A549 (cell line): ENCODE results near the gene TMEM126A. TPM values are rescaled to one million over a fixed set of nuclear protein-coding genes. Genes with fewer than 3 reads are reported as not detected.

Source experiments
- ATAC-seq, 2 experiments: fragments of 200-7000 bp in 1 of 2; fragments of >200 bp in 1 of 2; cut with Nextera tagmentation in 1 of 2; cut with Tn5 transposase in 1 of 2; 3 replicates each; pipeline versions ENCODE4 v1.8.0 to v1.9.1; 2018 to 2020; ENCODE audit warnings: mild to moderate bottlenecking in 1 of 2, moderate library complexity in 1 of 2
- CTCF ChIA-PET: fragments of 300-600 bp; sonication (Branson Sonifier 250); formaldehyde crosslinking; extraction: SDS; loops from one replicate; lab custom pipeline; 2021; ENCODE audit warnings: antibody characterized with exemption, inconsistent platforms; lab: Yijun Ruan, JAX
- POLR2A ChIA-PET: fragments of 350-600 bp; formaldehyde crosslinking; extraction: SDS; loops from one replicate; lab custom pipeline; 2021; ENCODE audit warnings: antibody characterized with exemption, inconsistent platforms; lab: Yijun Ruan, JAX
- DNase-seq, 2 experiments: peaks; one replicate each; pipeline versions ENCODE4 v3.0.0 to v3.0.0-alpha.2; 2011 to 2016; ENCODE audit warnings: low read depth in 1 of 2, low spot score in 1 of 2
- FAIRE-seq: peaks from 2 replicates; lab custom pipeline; 2011; peaks lifted over from hg19 to GRCh38; lab: Jason Lieb, UNC
- H3K27ac ChIP-seq, 2 experiments: fragments of >200 bp; sonication (Bioruptor Twin); formaldehyde crosslinking; 3 replicates each; pipeline ENCODE4 v1.5.1; 2016 to 2017
- H3K4me1 ChIP-seq: fragments of >200 bp; sonication (Bioruptor Twin); formaldehyde crosslinking; 3 replicates; pipeline ENCODE4 v1.6.1; 2016
- H3K4me2 ChIP-seq: fragments of >200 bp; sonication (Bioruptor Twin); formaldehyde crosslinking; 3 replicates; pipeline ENCODE4 v1.6.1; 2016
- H3K4me3 ChIP-seq: fragments of >200 bp; sonication (Bioruptor Twin); formaldehyde crosslinking; 3 replicates; pipeline ENCODE4 v1.5.1; 2016
- H3K9me3 ChIP-seq: fragments of >200 bp; sonication (Bioruptor Twin); formaldehyde crosslinking; 3 replicates; pipeline ENCODE4 v1.6.1; 2016
- BHLHE40 ChIP-seq: IDR thresholded peaks from 2 replicates; pipeline ENCODE4 v1.6.1; 2012; ENCODE audit warnings: low read depth, low read length, inconsistent platforms
- CHD4 ChIP-seq: fragments of 200-600 bp; sonication (generic); IDR thresholded peaks from 2 replicates; pipeline ENCODE4 v1.6.1; 2016; ENCODE audit warnings: antibody characterized with exemption, mild to moderate bottlenecking, borderline replicate concordance
- CTCF ChIP-seq: fragments of >200 bp; sonication (Bioruptor Twin); formaldehyde crosslinking; IDR thresholded peaks from 3 replicates; pipeline ENCODE4 v1.5.1; 2016
- E2F6 ChIP-seq: IDR thresholded peaks from 2 replicates; pipeline ENCODE4 v1.6.1; 2012; ENCODE audit warnings: low read depth, borderline replicate concordance
- EHMT2 ChIP-seq: fragments of 200-600 bp; sonication (generic); IDR thresholded peaks from 2 replicates; pipeline ENCODE4 v1.6.1; 2016; ENCODE audit warnings: antibody characterized with exemption, low read depth, mild to moderate bottlenecking, moderate library complexity
- ELK1 ChIP-seq: fragments of 150-350 bp; IDR thresholded peaks from 2 replicates; pipeline ENCODE4 v1.6.1; 2014; ENCODE audit warnings: low read depth, mild to moderate bottlenecking, low read length
- EP300 ChIP-seq, 2 experiments: fragments of >200 bp; sonication (Bioruptor Twin); formaldehyde crosslinking; IDR thresholded peaks; 2 replicates in 1 of 2; 3 replicates in 1 of 2; pipeline ENCODE4 v1.6.1; 2016 to 2017
- FOSL2 ChIP-seq, 2 experiments: fragments of 450-650 bp in 1 of 2; fragments of >200 bp in 1 of 2; sonication (Bioruptor Twin) in 1 of 2; formaldehyde crosslinking; IDR thresholded peaks; 2 replicates each; pipeline versions ENCODE4 v1.5.0 to v1.6.1; 2016 to 2020; ENCODE audit warnings: mild to moderate bottlenecking in 1 of 2, moderate library complexity in 1 of 2
- HEYL ChIP-seq: fragments of 250-450 bp; sonication (Bioruptor Pico); IDR thresholded peaks from 2 replicates; pipeline ENCODE4 v1.8.0; 2021; ENCODE audit warnings: mild to moderate bottlenecking, moderate library complexity
- HMGXB4 ChIP-seq: fragments of 250-450 bp; sonication (Bioruptor Pico); IDR thresholded peaks from 2 replicates; pipeline ENCODE4 v1.5.0; 2021; ENCODE audit warnings: mild to moderate bottlenecking, moderate library complexity, borderline replicate concordance
- HOXA7 ChIP-seq: fragments of 250-450 bp; sonication (Bioruptor Pico); IDR thresholded peaks from 2 replicates; pipeline ENCODE4 v1.5.0; 2020; ENCODE audit warnings: mild to moderate bottlenecking, moderate library complexity
- HOXB5 ChIP-seq: fragments of 250-450 bp; sonication (Bioruptor Pico); IDR thresholded peaks from 2 replicates; pipeline ENCODE4 v1.5.0; 2020; ENCODE audit warnings: mild to moderate bottlenecking, moderate library complexity
- JUN ChIP-seq, 2 experiments: fragments of >200 bp; sonication (Bioruptor Twin); formaldehyde crosslinking; IDR thresholded peaks; 2 replicates in 1 of 2; 3 replicates in 1 of 2; pipeline ENCODE4 v1.6.1; 2016 to 2017
- KDM1A ChIP-seq: fragments of 200-600 bp; sonication (generic); IDR thresholded peaks from 2 replicates; pipeline ENCODE4 v1.6.1; 2016; ENCODE audit warnings: low read depth, mild to moderate bottlenecking
- KDM5A ChIP-seq: fragments of 200-600 bp; sonication (generic); IDR thresholded peaks from 2 replicates; pipeline ENCODE4 v1.6.1; 2016; ENCODE audit warnings: antibody characterized with exemption, mild to moderate bottlenecking
- MAX ChIP-seq: IDR thresholded peaks from 2 replicates; pipeline ENCODE4 v1.6.1; 2012
- MAZ ChIP-seq: fragments of 150-350 bp; IDR thresholded peaks from 2 replicates; pipeline ENCODE4 v1.6.1; 2014; ENCODE audit warnings: antibody characterized with exemption, low read depth, low read length, borderline replicate concordance
- MYC ChIP-seq: IDR thresholded peaks from 2 replicates; pipeline ENCODE4 v1.6.1; 2012; ENCODE audit warnings: mild to moderate bottlenecking, inconsistent platforms, low read length, improper control_type of control experiment, borderline replicate concordance
- POLR2A ChIP-seq: IDR thresholded peaks from 2 replicates; pipeline ENCODE4 v1.6.1; 2012; ENCODE audit warnings: mild to moderate bottlenecking, low read length
- POLR2AphosphoS2 ChIP-seq: conservative IDR thresholded peaks from 2 replicates; pipeline ENCODE4 v1.6.1; 2012; ENCODE audit warnings: low read length, improper control_type of control experiment, inconsistent platforms
- RARB ChIP-seq: fragments of 250-450 bp; sonication (Bioruptor Pico); IDR thresholded peaks from 2 replicates; pipeline ENCODE4 v1.8.0; 2021; ENCODE audit warnings: mild to moderate bottlenecking, moderate library complexity
- REST ChIP-seq: fragments of 200-600 bp; sonication (generic); IDR thresholded peaks from 2 replicates; pipeline ENCODE4 v1.6.1; 2016; ENCODE audit warnings: antibody characterized with exemption, mild to moderate bottlenecking, moderate library complexity
- RFX5 ChIP-seq: fragments of 450-650 bp; IDR thresholded peaks from 2 replicates; pipeline ENCODE4 v1.7.1; 2014; ENCODE audit warnings: antibody characterized with exemption, mild to moderate bottlenecking, moderate library complexity
- RNF2 ChIP-seq: fragments of 200-600 bp; sonication (generic); IDR thresholded peaks from 2 replicates; pipeline ENCODE4 v1.6.1; 2016; ENCODE audit warnings: low read depth, mild to moderate bottlenecking, antibody characterized with exemption, moderate library complexity, borderline replicate concordance
- SREBF2 ChIP-seq: fragments of 450-650 bp; IDR thresholded peaks from 2 replicates; pipeline ENCODE4 v1.6.1; 2014; ENCODE audit warnings: mild to moderate bottlenecking, moderate library complexity
- TP53 ChIP-seq: fragments of 250-450 bp; sonication (Bioruptor Pico); IDR thresholded peaks from 2 replicates; pipeline ENCODE4 v1.5.0; 2021; ENCODE audit warnings: mild to moderate bottlenecking, moderate library complexity
- ZFP36 ChIP-seq: fragments of 450-650 bp; IDR thresholded peaks from 2 replicates; pipeline ENCODE4 v1.6.1; 2014; ENCODE audit warnings: borderline replicate concordance; ENCODE audit not compliant: partially characterized antibody
- ZSCAN20 ChIP-seq: fragments of 250-450 bp; sonication (Bioruptor Pico); IDR thresholded peaks from 2 replicates; pipeline ENCODE4 v1.8.0; 2022; ENCODE audit warnings: mild to moderate bottlenecking, moderate library complexity
- WGBS: methylation state at CpG from one replicate; pipeline ENCODE4 v1.1.6; 2017; ENCODE audit errors: missing lambda C conversion rate; 5-methylcytosine and 5-hydroxymethylcytosine counted together
- polyA plus RNA-seq, 4 experiments: library from polyadenylated mRNA; depleted of rRNA in 3 of 4; stranded (reverse); fragments of >200 nt; fragmentation: RNase III in 1 of 4; extraction: RNeasy Plus Mini Kit Qiagen cat#74134 plus additional on column Dnase treatment in 1 of 4; gene quantifications; 2 replicates in 3 of 4; 3 replicates in 1 of 4; pipeline ENCODE4 v1.2.3, GENCODE V29; 2011 to 2017

Gene TMEM126A
- polyA plus RNA-seq, 2 of the 4 experiments (the other 2 are of a cell fraction), result 74.9 to 123 TPM

- FAIRE-seq (no peak), DNase-seq (peak; percentile 90 to 97)
- 3% methylated on average over 53 of the region's 67 CpGs for WGBS
- TF ChIP-seq FOSL2 (IDR thresholded peaks at IDR 0.05) (no peak), FOSL2 (CRISPR knock-in tag; IDR thresholded peaks at IDR 0.05) (peak; percentile 72), MAZ (no peak), HMGXB4 (CRISPR knock-in tag) (peak; percentile 91), EHMT2 (no peak), RFX5 (no peak), REST (peak; percentile 75), HOXB5 (CRISPR knock-in tag) (no peak), CTCF (no peak), JUN (IDR thresholded peaks at IDR 0.05) (peak; percentile 93 to 97), E2F6 (no peak; the same call in 1 of the 2 replicates), ZSCAN20 (peak; percentile 48; the same call in 1 of the 2 replicates), CHD4 (no peak), KDM1A (no peak), MYC (no peak; the same call in 1 of the 2 replicates), BHLHE40 (no peak), EP300 (IDR thresholded peaks at IDR 0.05) (no peak), TP53 (peak; percentile 75; the same call in 1 of the 2 replicates), POLR2A (peak; percentile 84), ELK1 (no peak), POLR2AphosphoS2 (no peak), RARB (CRISPR knock-in tag) (peak; percentile 49; the same call in 1 of the 2 replicates), KDM5A (no peak), SREBF2 (no peak), MAX (peak; percentile 67), HEYL (no peak), ZFP36 (no peak), HOXA7 (CRISPR knock-in tag) (0 out of 2 replicates have a peak, but pooled peaks have one; percentile 47), RNF2 (no peak)
Observed at GRCh38 chr11:85664615-85665481, 17.1 kb downstream of the TMEM126A start, which contains the start of gene CREBZF. Gene CREBZF (minus strand): TSS chr11:85665129. CDS start chr11:85664875, 254 bp downstream.

More at GRCh38 chr11:85664615-85665481, 17.1 kb downstream of the TMEM126A start, which contains the start of gene CREBZF:
- ChIA-PET POLR2A (interaction anchor here (0.6 to 3.7 kb wide), 12 partner anchors 9 to 847 kb away, joined by 3 to 37 read pairs (median 4); partner anchors contain the start of genes DLG2, TMEM126A and TMEM126B), CTCF (interaction anchor here (0.7 to 2.8 kb wide), 9 partner anchors 13 to 179 kb away, joined by 3 to 11 read pairs (median 4); partner anchors contain the start of gene TMEM126A)
- H3K4me2 ChIP-seq, result peak within 1 kb of the TSS; percentile 94
- ATAC-seq, result peak; percentile 87 to 96
- no peaks in the 10 kb centered on the region for H3K9me3 ChIP-seq
- peaks cover 27% of the 10 kb centered on the region for H3K4me1 ChIP-seq
- peak within 1 kb of the TSS; percentile 95 to 96 for H3K27ac ChIP-seq
- H3K4me3 ChIP-seq, result peak within 1 kb of the TSS; percentile 87
